ENCODE measurements around the gene RPL41. TPM values are rescaled to one million over a fixed set of nuclear protein-coding genes. Genes with fewer than 3 reads are reported as not detected.

RPL41 gene
- total and polyA plus RNA-seq, 9 of the 15 experiments (the other 6 are each of a cell fraction or from before 2014, with no cell fraction given), result 3,403 to 11,276 (median 5,604) TPM

GRCh38 chr12:56127485-56127887, 11.1 kb downstream of the RPL41 start:
- Histone ChIP-seq H3K4me3 (peak overlapping the region; percentile 34), H3K27me3 (ENCODE audit: control insufficient read depth in 2 of 2, insufficient read depth in 2 of 2, low read length in 2 of 2) (no peaks in the 10 kb centered on the region), H3K79me2 (ENCODE audit: control insufficient read depth, insufficient read depth, low read length) (peaks cover 52% of the 10 kb centered on the region), H3K9me1 (ENCODE audit: control insufficient read depth, insufficient read depth, low read length) (peaks cover 6% of the 10 kb centered on the region), H3K4me1 (replicated peaks in 1 of 2; ENCODE audit: control insufficient read depth in 2 of 2, insufficient read depth in 2 of 2, low read length in 2 of 2) (peaks cover 31 to 46% of the 10 kb centered on the region in 2 experiments), H4K20me1 (replicated peaks; ENCODE audit: control insufficient read depth, insufficient read depth, low read length) (peaks cover 5% of the 10 kb centered on the region; the same call in 1 of the 2 replicates), H3K4me2 (ENCODE audit: insufficient read depth, low read length) (peak overlapping the region; percentile 87), H3K36me3 (ENCODE audit: control insufficient read depth, insufficient read depth, low read length) (peaks cover 32% of the 10 kb centered on the region), H3K9ac (ENCODE audit: insufficient read depth in 1 of 2, low read depth in 2 of 2, low read length in 2 of 2) (peak overlapping the region in 1 of 2 experiments; percentile 86; a peak in 2 of 4 replicates), H2AFZ (ENCODE audit: low read depth, low read length) (peak overlapping the region; percentile 25; the same call in 1 of the 2 replicates), H3K27ac (ENCODE audit: extremely low read depth, low read depth, low read length) (peak overlapping the region; percentile 89), H3K9me3 (replicated peaks; ENCODE audit: control insufficient read depth, insufficient read depth, low read depth, low read length) (no peaks in the 10 kb centered on the region)
- CTCF ChIA-PET (ENCODE audit: low intra/inter-chr PET ratio), result interaction anchor here (2.1 kb wide), 1 partner anchor 31 kb away, joined by 7 read pairs; the partner anchor contains the start of gene MYL6
- TSS peak; percentile 96 for BruUV-seq (replicated peaks)
- no peak for DNase-seq (ENCODE audit: extremely low read depth in 1 of 4, low spot score in 3 of 4)
- POLR2A ChIA-PET, result interaction anchor here (0.5 to 5.6 kb wide), 16 partner anchors 8 to 352 kb away, joined by 3 to 85 read pairs (median 7); partner anchors contain the start of genes MYL6, PA2G4, RNF41 and RPL41
- whole genome bisulfite sequencing (ENCODE audit: insufficient coverage, low coverage, missing lambda C conversion rate), result under 1% methylated on average over 8 of the region's 8 CpGs
- in situ Hi-C loops (cut with MboI), result loop anchor here (5.0 to 10.0 kb wide), 2 partner anchors 60 to 337 kb away; partner anchors contain the start of genes SMARCC2 and SPRYD4
- no peak for FAIRE-seq
- intact Hi-C loops (cut with micrococcal nuclease), result loop anchor here (1.0 kb wide), 1 partner anchor 31 kb away; the partner anchor contains the start of gene MYL6
- no peak for ATAC-seq
- TF ChIP-seq GTF2B (IDR thresholded peaks at IDR 0.05; ENCODE audit: extremely low read depth, insufficient read length) (peak; percentile 53), REST (IDR thresholded peaks at IDR 0.05; ENCODE audit: borderline replicate concordance) (0 out of 2 replicates have a peak, but pooled peaks have one; percentile 5), REST (CRISPR knock-in tag; IDR thresholded peaks at IDR 0.05; ENCODE audit: low read depth) (no peak), AFF1 (IDR thresholded peaks at IDR 0.05; ENCODE audit: low read depth in 1 of 2, partially characterized antibody in 2 of 2) (peak; percentile 60 to 79)

Data from K562 (cell line).